Measurements from ENCODE around the gene STPG2.

DNA sequence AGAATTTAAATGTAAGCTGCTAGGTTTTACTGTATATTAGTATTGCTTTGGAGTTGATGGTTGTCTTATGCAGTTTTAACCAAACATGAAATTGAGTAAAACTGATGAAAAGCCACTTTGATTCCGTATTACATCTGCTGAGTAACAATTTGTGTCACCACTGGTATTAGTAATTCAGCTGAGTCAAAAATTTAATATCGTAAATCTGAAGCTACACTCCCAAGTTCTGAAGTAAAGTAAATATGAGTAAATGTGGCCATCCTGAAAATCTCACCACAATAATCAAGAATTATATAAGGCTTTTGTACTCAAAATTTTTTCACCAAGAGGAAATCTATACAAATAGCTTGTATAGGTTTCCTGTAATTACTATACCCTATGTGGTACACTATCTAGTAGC, 142.3 kb downstream of the STPG2 start:
- no peak for TF ChIP-seq GATA2 (IDR thresholded peaks at IDR 0.05; ENCODE audit: low read depth, low read length)
- no peak for TF ChIP-seq GATA3 (IDR thresholded peaks at IDR 0.05; ENCODE audit: low read depth, low read length)

All from SH-SY5Y (cell line).